DND-41 (cell line): ENCODE results near the gene TERB1.

Experiments used
- ATAC-seq: fragments of 200-7000 bp; cut with Tn5 transposase; 3 replicates; pipeline ENCODE4 v1.9.1; 2021; ENCODE audit warnings: low read depth; ENCODE audit not compliant: insufficient read depth
- DNase-seq: peaks from one replicate; pipeline ENCODE4 v3.0.0-alpha.2; 2020
- H2AFZ ChIP-seq: 2 replicates; pipeline ENCODE4 v1.6.0; 2012; ENCODE audit warnings: low read depth, low read length
- H3K27ac ChIP-seq: 2 replicates; pipeline ENCODE4 v1.5.1; 2012; ENCODE audit warnings: low read length, inconsistent platforms
- H3K27me3 ChIP-seq: fragments of 200-600 bp; sonication (generic); 2 replicates; pipeline ENCODE4 v1.6.0; 2012; ENCODE audit warnings: low read length, mild to moderate bottlenecking, inconsistent platforms; ENCODE audit not compliant: insufficient read depth, poor library complexity
- H3K36me3 ChIP-seq: 2 replicates; pipeline ENCODE4 v1.5.1; 2012; ENCODE audit warnings: low read length, inconsistent platforms; ENCODE audit not compliant: insufficient read depth
- H3K4me1 ChIP-seq: 2 replicates; pipeline ENCODE4 v1.5.1; 2012; ENCODE audit warnings: mild to moderate bottlenecking, low read length; ENCODE audit not compliant: insufficient read depth
- H3K4me2 ChIP-seq: 2 replicates; pipeline ENCODE4 v1.6.0; 2012; ENCODE audit warnings: mild to moderate bottlenecking, moderate library complexity, low read length, inconsistent platforms; ENCODE audit not compliant: insufficient read depth
- H3K4me3 ChIP-seq, 2 experiments: fragments of 200-600 bp in 1 of 2; shearing (Covaris generic) in 1 of 2; 2 replicates each; pipeline ENCODE4 v1.5.1; 2012 to 2016; ENCODE audit warnings: inconsistent platforms in 2 of 2, low read length in 2 of 2, mild to moderate bottlenecking in 2 of 2, low read depth in 1 of 2, moderate library complexity in 1 of 2
- H3K79me2 ChIP-seq: 2 replicates; pipeline ENCODE4 v1.6.0; 2012; ENCODE audit warnings: low read length, inconsistent platforms; ENCODE audit not compliant: insufficient read depth
- H3K9ac ChIP-seq: 2 replicates; pipeline ENCODE4 v1.6.0; 2012; ENCODE audit warnings: low read depth, mild to moderate bottlenecking, inconsistent platforms, low read length, moderate library complexity
- H3K9me3 ChIP-seq: 2 replicates; pipeline ENCODE4 v1.5.1; 2012; ENCODE audit warnings: low read length, moderate library complexity, mild to moderate bottlenecking, inconsistent platforms; ENCODE audit not compliant: insufficient read depth, severe bottlenecking
- H4K20me1 ChIP-seq: 2 replicates; pipeline ENCODE4 v1.6.0; 2012; ENCODE audit warnings: low read length; ENCODE audit not compliant: insufficient read depth
- CTCF ChIP-seq: IDR thresholded peaks from 2 replicates; pipeline ENCODE4 v1.5.1; 2012; ENCODE audit warnings: borderline replicate concordance, low read length, moderate library complexity, mild to moderate bottlenecking; ENCODE audit not compliant: poor library complexity, severe bottlenecking; ENCODE audit errors: extremely low read depth
- EZH2 ChIP-seq: IDR thresholded peaks from 3 replicates; pipeline ENCODE4 v1.6.1; 2012; ENCODE audit warnings: borderline replicate concordance, low read depth, mild to moderate bottlenecking, moderate library complexity, low read length, inconsistent platforms; ENCODE audit not compliant: severe bottlenecking

Gene TERB1

GRCh38 chr16:66713076-66713475 lies 88.3 kb downstream of the TERB1 start:
- Histone ChIP-seq H3K9me3 (no peaks in the 10 kb centered on the region), H2AFZ (no peak overlapping the region), H3K9ac (no peak overlapping the region), H4K20me1 (no peaks in the 10 kb centered on the region), H3K36me3 (no peaks in the 10 kb centered on the region), H3K27ac (no peak overlapping the region), H3K4me3 (no peak overlapping the region), H3K4me2 (no peak overlapping the region), H3K27me3 (no peaks in the 10 kb centered on the region), H3K79me2 (no peaks in the 10 kb centered on the region), H3K4me1 (no peaks in the 10 kb centered on the region)
- DNase-seq (no peak), ATAC-seq (no peak)
- TF ChIP-seq CTCF (no peak), EZH2 (no peak)

GRCh38 chr16:66712512-66712911 lies 88.9 kb downstream of the TERB1 start:
- H3K27ac ChIP-seq = no peak overlapping the region
- ATAC-seq (no peak), DNase-seq (no peak)
- no peaks in the 10 kb centered on the region for H3K9me3 ChIP-seq
- TF ChIP-seq CTCF (no peak), EZH2 (no peak)
- peaks cover 1% of the 10 kb centered on the region for H3K27me3 ChIP-seq
- H3K4me2 ChIP-seq = no peak overlapping the region
- H3K4me1 ChIP-seq = no peaks in the 10 kb centered on the region
- H3K79me2 ChIP-seq = no peaks in the 10 kb centered on the region
- no peaks in the 10 kb centered on the region for H4K20me1 ChIP-seq
- H3K9ac ChIP-seq = no peak overlapping the region
- no peak overlapping the region for H2AFZ ChIP-seq
- H3K4me3 ChIP-seq = no peak overlapping the region
- H3K36me3 ChIP-seq = no peaks in the 10 kb centered on the region

GRCh38 chr16:66711581-66711980 lies 89.8 kb downstream of the TERB1 start:
- H3K27me3 ChIP-seq = peaks cover 3% of the 10 kb centered on the region
- no peaks in the 10 kb centered on the region for H3K4me1 ChIP-seq
- H3K9me3 ChIP-seq = no peaks in the 10 kb centered on the region
- no peaks in the 10 kb centered on the region for H3K36me3 ChIP-seq
- no peak for DNase-seq
- H2AFZ ChIP-seq = no peak overlapping the region
- H3K9ac ChIP-seq = no peak overlapping the region
- H3K79me2 ChIP-seq = no peaks in the 10 kb centered on the region
- H3K4me3 ChIP-seq = no peak overlapping the region
- H3K4me2 ChIP-seq = no peak overlapping the region
- no peaks in the 10 kb centered on the region for H4K20me1 ChIP-seq
- no peak overlapping the region for H3K27ac ChIP-seq
- no peak for TF ChIP-seq CTCF
- no peak for TF ChIP-seq EZH2
- no peak for ATAC-seq

- Histone ChIP-seq H3K9ac (no peak overlapping the region), H4K20me1 (no peaks in the 10 kb centered on the region), H2AFZ (no peak overlapping the region), H3K27me3 (peaks cover 7% of the 10 kb centered on the region), H3K4me2 (no peak overlapping the region), H3K27ac (no peak overlapping the region), H3K4me3 (no peak overlapping the region), H3K36me3 (no peaks in the 10 kb centered on the region), H3K4me1 (no peaks in the 10 kb centered on the region), H3K9me3 (no peaks in the 10 kb centered on the region), H3K79me2 (no peaks in the 10 kb centered on the region)
- no peak for DNase-seq
- ATAC-seq = no peak
- TF ChIP-seq CTCF (no peak), EZH2 (no peak)
These were observed 94.9 kb downstream of the TERB1 start for GRCh38 chr16:66706506-66706880.
